WERI-Rb-1 (cell line): ENCODE data around the gene HS2ST1.

Experiments
- DNase-seq: peaks from one replicate; pipeline ENCODE4 v3.0.0-alpha.2; 2020
- H3K27ac ChIP-seq: fragments of 250-450 bp; sonication (Bioruptor Pico); 2 replicates; pipeline ENCODE4 v1.5.1; 2020; ENCODE audit warnings: mild to moderate bottlenecking, moderate library complexity
- H3K27me3 ChIP-seq: fragments of 250-450 bp; sonication (Bioruptor Pico); 2 replicates; pipeline ENCODE4 v1.5.1; 2021; ENCODE audit warnings: mild to moderate bottlenecking, low read depth, moderate library complexity; ENCODE audit not compliant: insufficient read depth, severe bottlenecking
- H3K36me3 ChIP-seq: fragments of 250-450 bp; sonication (Bioruptor Pico); 2 replicates; pipeline ENCODE4 v1.5.1; 2020; ENCODE audit warnings: mild to moderate bottlenecking, moderate library complexity
- H3K4me3 ChIP-seq: 2 replicates; pipeline ENCODE4 v1.5.1; 2011; ENCODE audit warnings: low read depth, mild to moderate bottlenecking, control low read depth, low read length
- H3K9me3 ChIP-seq: fragments of 250-450 bp; sonication (Bioruptor Pico); 2 replicates; pipeline ENCODE4 v1.5.1; 2021; ENCODE audit warnings: mild to moderate bottlenecking, moderate library complexity; ENCODE audit not compliant: severe bottlenecking
- CTCF ChIP-seq: IDR thresholded peaks from 2 replicates; pipeline ENCODE4 v1.5.1; 2011; ENCODE audit warnings: low read depth, mild to moderate bottlenecking, control low read depth, inconsistent platforms, low read length

The HS2ST1 gene

DNA sequence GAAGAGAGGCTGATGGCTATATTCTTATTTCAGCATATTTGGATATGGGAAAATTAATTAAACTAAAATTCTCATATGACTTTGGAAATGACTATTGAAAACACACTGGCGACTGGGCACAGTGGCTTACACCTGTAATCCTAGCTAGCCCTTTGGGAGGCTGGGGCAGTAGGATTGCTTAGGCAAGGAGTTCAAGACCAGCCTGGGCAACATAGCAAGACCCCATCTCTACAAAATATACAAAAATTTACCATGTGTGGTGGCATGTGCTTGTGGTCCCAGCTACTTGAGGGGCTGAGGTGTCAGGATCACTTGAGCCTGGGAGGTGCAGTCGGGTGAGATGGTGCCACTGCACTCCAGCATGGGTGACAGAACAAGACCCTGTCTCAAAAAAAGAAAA lies 26.2 kb downstream of the HS2ST1 start:
- DNase-seq: no peak
- H3K27ac ChIP-seq: no peak overlapping the region
- TF ChIP-seq CTCF: no peak
- H3K9me3 ChIP-seq: no peaks in the 10 kb centered on the region
- H3K36me3 ChIP-seq: no peaks in the 10 kb centered on the region
- no peak overlapping the region for H3K4me3 ChIP-seq
- H3K27me3 ChIP-seq: no peaks in the 10 kb centered on the region

DNA sequence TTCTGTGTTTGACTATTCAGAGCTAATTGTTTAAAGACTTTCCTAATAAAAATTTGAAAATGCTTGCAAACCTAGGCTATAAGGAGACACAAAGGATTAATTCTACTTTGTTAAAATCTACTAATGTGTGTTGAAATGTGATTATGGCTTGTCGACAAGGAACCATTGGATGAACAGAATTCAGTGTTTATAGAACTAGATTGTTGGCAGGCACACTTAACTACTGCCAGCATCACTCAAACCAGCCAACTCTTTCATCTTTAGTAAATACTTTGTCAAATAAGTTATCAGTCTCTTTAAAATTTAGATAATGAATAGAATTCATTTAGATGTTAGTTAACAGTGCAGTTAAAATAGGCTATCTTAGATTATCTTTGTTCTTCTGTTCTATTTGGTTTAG lies 27.6 kb downstream of the HS2ST1 start:
- H3K36me3 ChIP-seq: no peaks in the 10 kb centered on the region
- no peaks in the 10 kb centered on the region for H3K9me3 ChIP-seq
- no peak overlapping the region for H3K4me3 ChIP-seq
- no peak for DNase-seq
- H3K27ac ChIP-seq: no peak overlapping the region
- no peak for TF ChIP-seq CTCF
- no peaks in the 10 kb centered on the region for H3K27me3 ChIP-seq

GRCh38 chr1:86942743-86943142 lies 28.3 kb downstream of the HS2ST1 start:
- Histone ChIP-seq H3K27ac (no peak overlapping the region), H3K4me3 (no peak overlapping the region), H3K27me3 (no peaks in the 10 kb centered on the region), H3K9me3 (no peaks in the 10 kb centered on the region), H3K36me3 (no peaks in the 10 kb centered on the region)
- TF ChIP-seq CTCF: no peak
- DNase-seq: no peak

DNA sequence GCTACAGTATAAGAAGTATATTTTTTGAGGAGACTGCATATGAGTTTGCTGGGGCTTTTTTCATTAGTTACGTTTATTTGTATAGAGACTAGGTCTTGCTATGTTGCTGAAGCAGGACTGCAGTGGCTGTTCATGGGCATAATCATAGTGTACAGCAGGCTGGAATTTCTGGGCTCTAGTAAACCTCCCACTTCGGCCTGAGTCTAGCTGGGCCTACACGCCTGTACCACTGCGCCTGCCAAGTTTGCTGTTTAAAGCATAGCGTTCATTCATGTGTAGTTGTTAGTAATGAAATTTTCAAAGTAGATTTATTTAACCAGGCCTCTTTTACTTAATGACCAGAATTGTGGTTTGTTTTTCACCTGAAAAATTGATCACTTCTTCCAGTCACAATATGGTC lies 33.8 kb downstream of the HS2ST1 start:
- no peak for TF ChIP-seq CTCF
- no peak for DNase-seq
- Histone ChIP-seq H3K36me3 (no peaks in the 10 kb centered on the region), H3K9me3 (no peaks in the 10 kb centered on the region), H3K4me3 (no peak overlapping the region), H3K27me3 (no peaks in the 10 kb centered on the region), H3K27ac (no peak overlapping the region)

DNA sequence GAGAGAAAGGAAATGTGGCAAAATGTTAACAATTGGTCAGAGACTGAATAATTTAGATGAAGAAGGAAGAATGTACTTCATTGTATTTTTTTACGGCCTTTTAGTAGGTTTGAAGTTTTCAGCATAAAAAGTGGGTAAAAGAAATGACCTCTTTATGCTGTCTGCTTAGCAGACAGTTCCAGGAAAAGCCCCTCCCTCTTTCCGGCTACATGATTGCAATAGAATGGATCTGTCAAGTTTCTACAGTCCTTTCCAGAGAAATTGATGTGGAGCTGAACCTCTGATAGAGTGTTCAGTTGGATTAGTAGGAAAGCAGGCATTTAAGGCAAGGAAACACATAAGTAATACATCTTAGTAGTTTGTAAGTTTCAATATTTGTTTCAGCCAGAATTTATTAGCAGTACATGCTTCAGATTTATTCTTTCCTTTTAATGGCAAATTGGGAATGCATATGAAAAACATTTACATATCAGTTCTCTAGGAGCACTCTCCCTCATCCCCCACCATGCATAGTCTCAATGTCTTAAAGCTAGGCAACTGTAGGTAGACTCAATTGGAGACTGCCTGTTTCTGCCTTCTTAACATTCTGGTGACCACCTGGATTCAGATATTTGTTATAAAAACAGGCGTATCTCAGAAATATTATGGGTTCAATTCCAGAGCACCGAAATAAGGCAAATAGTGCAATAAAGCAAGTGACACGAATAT lies 36.4 kb downstream of the HS2ST1 start:
- no peak for TF ChIP-seq CTCF
- H3K27me3 ChIP-seq: no peaks in the 10 kb centered on the region
- H3K9me3 ChIP-seq: no peaks in the 10 kb centered on the region
- no peaks in the 10 kb centered on the region for H3K36me3 ChIP-seq
- DNase-seq: no peak
- H3K4me3 ChIP-seq: no peak overlapping the region
- H3K27ac ChIP-seq: no peak overlapping the region

GRCh38 chr1:86951430-86951829 lies 37.0 kb downstream of the HS2ST1 start:
- H3K27me3 ChIP-seq: no peaks in the 10 kb centered on the region
- no peak overlapping the region for H3K4me3 ChIP-seq
- H3K36me3 ChIP-seq: no peaks in the 10 kb centered on the region
- no peak overlapping the region for H3K27ac ChIP-seq
- no peak for DNase-seq
- TF ChIP-seq CTCF: no peak
- H3K9me3 ChIP-seq: no peaks in the 10 kb centered on the region
